Neural progenitor cell (in vitro differentiated cells): ENCODE measurements around the gene MDM2.

Source experiments
- CTCF ChIP-seq: fragments of 200-600 bp; sonication (generic); IDR thresholded peaks from 2 replicates; pipeline ENCODE4 v1.5.1; 2017; ENCODE audit warnings: antibody characterized with exemption, mild to moderate bottlenecking
- EZH2 ChIP-seq: fragments of 200-600 bp; sonication (generic); IDR thresholded peaks from 2 replicates; pipeline ENCODE4 v1.6.1; 2017; ENCODE audit warnings: antibody characterized with exemption, mild to moderate bottlenecking, moderate library complexity

- TF ChIP-seq CTCF (no peak), EZH2 (no peak)
These were observed 91.3 kb downstream of the MDM2 start for GRCh38 chr12:68899251-68899771.
